Naive B cell (primary cell): ENCODE data around the gene SPINK1. TPM values are rescaled to one million over a fixed set of nuclear protein-coding genes. Genes with fewer than 3 reads are reported as not detected.
"Not testable (repeated sequence)": the region's sequence is repeated elsewhere in the genome, so short reads cannot be mapped to it uniquely, and the experiment has no call there.

ENCODE experiments used
- ATAC-seq, 2 donors: fragments of 150-1000 bp; cut with Tn5 transposase; 2 replicates each; pipeline ENCODE4 v1.10.0; 2021; ENCODE audit warnings: low read depth in 2 of 2, mild to moderate bottlenecking in 2 of 2, moderate library complexity in 2 of 2
- DNase-seq: peaks from one replicate; pipeline ENCODE4 v3.0.0; 2022
- H3K27ac Mint-ChIP-seq, 6 donors: one replicate each; pipeline ENCODE4 v1.8.0; 2020 to 2022; ENCODE audit warnings: mild to moderate bottlenecking in 6 of 6, mixed read lengths in 6 of 6, moderate library complexity in 5 of 6, inconsistent platforms in 2 of 6
- H3K27me3 Mint-ChIP-seq, 3 donors: one replicate each; pipeline ENCODE4 v1.8.0; 2021 to 2022; ENCODE audit warnings: mixed read lengths in 3 of 3, mild to moderate bottlenecking in 1 of 3
- H3K36me3 Mint-ChIP-seq, 2 donors: one replicate each; pipeline ENCODE4 v1.8.0; 2020 to 2022; ENCODE audit warnings: mixed read lengths in 2 of 2, inconsistent platforms in 1 of 2, mild to moderate bottlenecking in 1 of 2
- H3K4me1 Mint-ChIP-seq, 3 donors: one replicate each; pipeline ENCODE4 v1.8.0; 2020 to 2022; ENCODE audit warnings: mixed read lengths in 3 of 3, inconsistent platforms in 1 of 3, mild to moderate bottlenecking in 1 of 3, moderate library complexity in 1 of 3
- H3K4me3 Mint-ChIP-seq, 8 donors: one replicate each; pipeline ENCODE4 v1.8.0; 2020 to 2022; ENCODE audit warnings: mild to moderate bottlenecking in 8 of 8, mixed read lengths in 8 of 8, moderate library complexity in 8 of 8, inconsistent platforms in 2 of 8
- H3K9me3 Mint-ChIP-seq, 7 donors: one replicate each; pipeline ENCODE4 v1.8.0; 2020 to 2022; ENCODE audit warnings: mixed read lengths in 7 of 7, mild to moderate bottlenecking in 5 of 7, inconsistent platforms in 2 of 7, moderate library complexity in 1 of 7
- polyA plus RNA-seq, 6 donors: library from polyadenylated mRNA; unstranded; fragments of 300-500 nt; fragmentation: Illumina TruSeq; gene quantifications; one replicate each; pipeline ENCODE4 v1.2.3, GENCODE V29; 2021; ENCODE audit warnings: low read depth in 6 of 6

The SPINK1 gene
- polyA plus RNA-seq, 6 donors from 2014 or later = not detected

- DNase-seq (no peak), ATAC-seq (no peak)
- Mint-ChIP-seq H3K36me3 (no peaks in the 10 kb centered on the region), H3K27ac (no peak overlapping the region), H3K4me3 (no peak overlapping the region), H3K9me3 (peaks cover 0 to 2% (median 0%) of the 10 kb centered on the region in 7 donors), H3K4me1 (no peaks in the 10 kb centered on the region), H3K27me3 (peaks cover 0 to 10% (median 6%) of the 10 kb centered on the region in 3 donors)
These were observed 17.8 kb downstream of the SPINK1 start for GRCh38 chr5:147813696-147814095.

GRCh38 chr5:147809830-147810666 is 21.4 kb downstream of the SPINK1 start:
- H3K4me3 Mint-ChIP-seq = no peak overlapping the region
- peaks cover 0 to 12% (median 6%) of the 10 kb centered on the region in 3 donors for H3K27me3 Mint-ChIP-seq
- H3K36me3 Mint-ChIP-seq = no peaks in the 10 kb centered on the region
- no peak overlapping the region for H3K27ac Mint-ChIP-seq
- peaks cover 0 to 11% (median 5%) of the 10 kb centered on the region in 3 donors for H3K4me1 Mint-ChIP-seq
- H3K9me3 Mint-ChIP-seq = peaks cover 0 to 6% (median 0%) of the 10 kb centered on the region in 7 donors
- no peak for ATAC-seq
- DNase-seq = peak; percentile 3

GRCh38 chr5:147805030-147805454 is 26.4 kb downstream of the SPINK1 start:
- Mint-ChIP-seq H3K4me3 (peak overlapping the region in 6 of 8 donors; percentile 2 to 61 (median 40)), H3K27me3 (peaks cover 30 to 39% (median 38%) of the 10 kb centered on the region in 3 donors), H3K36me3 (peaks cover 0 to 3% of the 10 kb centered on the region in 2 donors), H3K9me3 (peaks cover 0 to 15% (median 0%) of the 10 kb centered on the region in 7 donors), H3K4me1 (peaks cover 5 to 31% (median 14%) of the 10 kb centered on the region in 3 donors), H3K27ac (peak overlapping the region; percentile 44 to 91 (median 78))
- ATAC-seq (peak; percentile 94 to 95), DNase-seq (peak; percentile 68)

GRCh38 chr5:147804334-147804733 is 27.1 kb downstream of the SPINK1 start:
- Mint-ChIP-seq H3K9me3 (peaks cover 0 to 15% (median 0%) of the 10 kb centered on the region in 7 donors), H3K36me3 (peaks cover 0 to 3% of the 10 kb centered on the region in 2 donors), H3K27me3 (peaks cover 36 to 45% (median 45%) of the 10 kb centered on the region in 3 donors), H3K27ac (peak overlapping the region in 4 of 6 donors; percentile 44 to 91 (median 72)), H3K4me1 (peaks cover 5 to 31% (median 14%) of the 10 kb centered on the region in 3 donors), H3K4me3 (no peak overlapping the region)
- ATAC-seq (no peak), DNase-seq (no peak)

- H3K27me3 Mint-ChIP-seq = peaks cover 38 to 47% (median 47%) of the 10 kb centered on the region in 3 donors
- no peak for DNase-seq
- H3K9me3 Mint-ChIP-seq = peaks cover 0 to 15% (median 0%) of the 10 kb centered on the region in 7 donors
- ATAC-seq = no peak
- peaks cover 0 to 3% of the 10 kb centered on the region in 2 donors for H3K36me3 Mint-ChIP-seq
- H3K27ac Mint-ChIP-seq = peak overlapping the region in 1 of 6 donors; percentile 1
- H3K4me3 Mint-ChIP-seq = no peak overlapping the region
- H3K4me1 Mint-ChIP-seq = peaks cover 5 to 31% (median 14%) of the 10 kb centered on the region in 3 donors
These were observed 27.5 kb downstream of the SPINK1 start for GRCh38 chr5:147803926-147804325.

- not testable (repeated sequence) for H3K4me3 Mint-ChIP-seq, DNase-seq
- peak overlapping the region in 1 of 6 donors; percentile 91 for H3K27ac Mint-ChIP-seq
These were observed 28.3 kb downstream of the SPINK1 start for GRCh38 chr5:147803161-147803560.

GRCh38 chr5:147801461-147801860 is 30.0 kb downstream of the SPINK1 start:
- H3K4me1 Mint-ChIP-seq = peaks cover 5 to 31% (median 14%) of the 10 kb centered on the region in 3 donors
- ATAC-seq (no peak), DNase-seq (no peak)
- H3K4me3 Mint-ChIP-seq = no peak overlapping the region
- no peak overlapping the region for H3K27ac Mint-ChIP-seq
- H3K9me3 Mint-ChIP-seq = peaks cover 0 to 15% (median 0%) of the 10 kb centered on the region in 7 donors
- H3K36me3 Mint-ChIP-seq = peaks cover 0 to 3% of the 10 kb centered on the region in 2 donors
- peaks cover 52 to 68% (median 52%) of the 10 kb centered on the region in 3 donors for H3K27me3 Mint-ChIP-seq

More at GRCh38 chr5:147803161-147803560, 28.3 kb downstream of the SPINK1 start:
- not testable (repeated sequence) for ATAC-seq, H3K36me3 Mint-ChIP-seq
- Mint-ChIP-seq H3K27me3 (peaks cover 42 to 55% (median 47%) of the 10 kb centered on the region in 3 donors), H3K9me3 (peaks cover 0 to 15% (median 0%) of the 10 kb centered on the region in 7 donors), H3K4me1 (peaks cover 5 to 31% (median 14%) of the 10 kb centered on the region in 3 donors)

GRCh38 chr5:147800491-147800890 is 31.0 kb downstream of the SPINK1 start:
- ATAC-seq (no peak), DNase-seq (no peak)
- H3K4me3 Mint-ChIP-seq = no peak overlapping the region
- no peak overlapping the region for H3K27ac Mint-ChIP-seq
- peaks cover 61 to 77% (median 61%) of the 10 kb centered on the region in 3 donors for H3K27me3 Mint-ChIP-seq
- H3K36me3 Mint-ChIP-seq = peaks cover 0 to 3% of the 10 kb centered on the region in 2 donors
- peaks cover 0 to 14% (median 0%) of the 10 kb centered on the region in 7 donors for H3K9me3 Mint-ChIP-seq
- H3K4me1 Mint-ChIP-seq = peaks cover 5 to 25% (median 14%) of the 10 kb centered on the region in 3 donors

- Mint-ChIP-seq H3K27ac (no peak overlapping the region), H3K36me3 (no peaks in the 10 kb centered on the region), H3K9me3 (peaks cover 0 to 4% (median 0%) of the 10 kb centered on the region in 7 donors), H3K4me3 (no peak overlapping the region), H3K4me1 (no peaks in the 10 kb centered on the region), H3K27me3 (peaks cover 40 to 54% (median 49%) of the 10 kb centered on the region in 3 donors)
- DNase-seq (no peak), ATAC-seq (no peak)
These were observed 34.7 kb downstream of the SPINK1 start for GRCh38 chr5:147796556-147797308.

GRCh38 chr5:147791181-147791580 is 40.3 kb downstream of the SPINK1 start:
- H3K4me3 Mint-ChIP-seq = peak overlapping the region in 1 of 8 donors; percentile 61
- no peak for ATAC-seq

GRCh38 chr5:147789820-147790219 is 41.7 kb downstream of the SPINK1 start:
- peaks cover 0 to 4% (median 0%) of the 10 kb centered on the region in 7 donors for H3K9me3 Mint-ChIP-seq
- H3K4me3 Mint-ChIP-seq = no peak overlapping the region
- no peak overlapping the region for H3K27ac Mint-ChIP-seq
- peaks cover 0 to 13% (median 4%) of the 10 kb centered on the region in 3 donors for H3K27me3 Mint-ChIP-seq
- no peak for DNase-seq
- H3K4me1 Mint-ChIP-seq = no peaks in the 10 kb centered on the region
- no peaks in the 10 kb centered on the region for H3K36me3 Mint-ChIP-seq
- no peak for ATAC-seq

More at GRCh38 chr5:147791181-147791580, 40.3 kb downstream of the SPINK1 start:
- H3K36me3 Mint-ChIP-seq = no peaks in the 10 kb centered on the region
- H3K27ac Mint-ChIP-seq = no peak overlapping the region
- H3K9me3 Mint-ChIP-seq = peaks cover 0 to 4% (median 0%) of the 10 kb centered on the region in 7 donors
- H3K27me3 Mint-ChIP-seq = peaks cover 11 to 21% (median 12%) of the 10 kb centered on the region in 3 donors
- no peak for DNase-seq
- H3K4me1 Mint-ChIP-seq = no peaks in the 10 kb centered on the region

- Mint-ChIP-seq H3K27ac (no peak overlapping the region), H3K27me3 (peaks cover 0 to 13% (median 4%) of the 10 kb centered on the region in 3 donors), H3K4me3 (no peak overlapping the region), H3K4me1 (no peaks in the 10 kb centered on the region), H3K36me3 (no peaks in the 10 kb centered on the region), H3K9me3 (peaks cover 0 to 3% (median 0%) of the 10 kb centered on the region in 7 donors)
- DNase-seq (no peak), ATAC-seq (no peak)
These were observed 43.4 kb downstream of the SPINK1 start for GRCh38 chr5:147788023-147788422.

GRCh38 chr5:147786142-147786541 is 45.3 kb downstream of the SPINK1 start:
- no peak overlapping the region for H3K4me3 Mint-ChIP-seq
- H3K36me3 Mint-ChIP-seq = no peaks in the 10 kb centered on the region
- DNase-seq (no peak), ATAC-seq (no peak)
- H3K27me3 Mint-ChIP-seq = peaks cover 0 to 13% (median 4%) of the 10 kb centered on the region in 3 donors
- H3K27ac Mint-ChIP-seq = no peak overlapping the region
- H3K9me3 Mint-ChIP-seq = peaks cover 0 to 3% (median 0%) of the 10 kb centered on the region in 7 donors
- H3K4me1 Mint-ChIP-seq = peaks cover 9 to 13% (median 10%) of the 10 kb centered on the region in 3 donors
